ENCODE measurements around the gene CD4.

CD4 gene

GRCh38 chr12:6822426-6823135 is 33.3 kb downstream of the CD4 start:
- TF ChIP-seq GATA3 (IDR thresholded peaks at IDR 0.05; ENCODE audit: low read depth, low read length) = no peak
- TF ChIP-seq GATA2 (IDR thresholded peaks at IDR 0.05; ENCODE audit: low read depth, low read length) = no peak

DNA sequence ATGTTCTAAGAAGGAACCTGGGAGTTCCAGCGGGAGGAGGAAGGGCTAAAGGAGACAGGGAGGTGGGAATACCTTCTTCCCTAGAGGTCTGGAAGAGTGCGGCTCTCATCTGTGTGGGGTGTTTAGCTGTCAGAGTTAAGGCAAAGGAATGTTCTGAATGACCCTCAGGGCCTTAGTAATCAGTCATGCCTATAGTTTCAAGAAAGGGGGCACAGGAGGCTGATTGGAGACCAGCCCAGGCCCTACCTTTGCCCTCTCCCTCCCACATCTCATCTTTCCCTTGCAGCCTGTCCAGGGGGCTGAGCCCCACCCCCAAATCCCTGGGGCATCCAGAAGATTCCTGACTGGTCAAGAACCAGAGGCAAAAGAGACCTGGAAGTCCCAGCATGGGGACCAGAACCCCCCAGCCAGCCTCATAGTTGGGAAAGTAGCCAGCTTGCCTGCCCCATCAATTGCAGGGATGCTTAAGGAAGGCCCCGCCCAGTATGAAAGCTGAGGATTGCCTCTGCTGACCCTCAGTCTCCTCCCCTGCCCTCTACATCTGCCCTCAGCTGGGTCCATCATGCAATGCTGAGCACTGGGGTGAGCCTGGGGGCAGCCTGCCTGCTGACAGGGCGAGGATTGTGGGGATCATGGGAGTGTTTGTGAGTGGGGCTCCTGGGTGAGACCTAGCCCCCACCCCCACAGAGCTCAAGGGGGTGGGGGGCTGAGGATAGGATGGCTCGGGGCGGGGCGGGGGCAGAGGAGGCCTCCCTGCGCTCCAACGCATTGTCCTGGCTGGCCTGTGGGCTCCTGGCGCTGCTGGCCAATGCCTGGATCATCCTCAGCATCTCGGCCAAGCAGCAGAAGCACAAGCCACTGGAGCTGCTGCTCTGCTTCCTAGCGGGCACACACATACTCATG is 34.1 kb downstream of the CD4 start:
- TF ChIP-seq GATA2 (IDR thresholded peaks at IDR 0.05; ENCODE audit: low read depth, low read length) (no peak), GATA3 (IDR thresholded peaks at IDR 0.05; ENCODE audit: low read depth, low read length) (no peak)

DNA sequence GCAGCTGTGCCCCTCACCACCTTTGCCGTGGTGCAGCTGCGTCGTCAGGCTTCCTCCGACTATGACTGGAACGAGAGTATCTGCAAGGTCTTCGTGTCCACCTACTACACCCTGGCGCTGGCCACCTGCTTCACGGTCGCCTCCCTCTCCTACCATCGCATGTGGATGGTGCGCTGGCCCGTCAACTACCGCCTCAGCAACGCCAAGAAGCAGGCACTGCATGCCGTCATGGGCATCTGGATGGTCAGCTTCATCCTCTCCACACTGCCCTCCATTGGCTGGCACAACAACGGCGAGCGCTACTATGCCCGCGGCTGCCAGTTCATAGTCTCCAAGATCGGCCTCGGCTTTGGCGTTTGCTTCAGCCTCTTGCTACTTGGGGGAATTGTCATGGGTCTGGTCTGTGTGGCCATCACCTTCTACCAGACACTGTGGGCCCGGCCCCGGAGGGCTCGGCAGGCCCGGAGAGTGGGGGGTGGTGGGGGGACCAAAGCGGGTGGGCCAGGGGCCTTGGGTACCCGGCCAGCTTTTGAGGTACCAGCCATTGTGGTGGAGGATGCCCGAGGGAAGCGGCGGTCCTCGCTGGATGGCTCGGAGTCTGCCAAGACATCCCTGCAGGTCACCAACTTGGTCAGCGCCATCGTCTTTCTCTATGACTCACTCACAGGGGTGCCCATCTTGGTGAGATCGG is 34.9 kb downstream of the CD4 start:
- TF ChIP-seq GATA2 (IDR thresholded peaks at IDR 0.05; ENCODE audit: low read depth, low read length) (no peak), GATA3 (IDR thresholded peaks at IDR 0.05; ENCODE audit: low read depth, low read length) (no peak)

- TF ChIP-seq GATA2 (IDR thresholded peaks at IDR 0.05; ENCODE audit: low read depth, low read length) (no peak), GATA3 (IDR thresholded peaks at IDR 0.05; ENCODE audit: low read depth, low read length) (no peak)
Observed at GRCh38 chr12:6824901-6825381, 35.6 kb downstream of the CD4 start.

- TF ChIP-seq GATA2 (IDR thresholded peaks at IDR 0.05; ENCODE audit: low read depth, low read length) = no peak
- TF ChIP-seq GATA3 (IDR thresholded peaks at IDR 0.05; ENCODE audit: low read depth, low read length) = no peak
Observed at GRCh38 chr12:6825398-6826124, 36.2 kb downstream of the CD4 start.

DNA sequence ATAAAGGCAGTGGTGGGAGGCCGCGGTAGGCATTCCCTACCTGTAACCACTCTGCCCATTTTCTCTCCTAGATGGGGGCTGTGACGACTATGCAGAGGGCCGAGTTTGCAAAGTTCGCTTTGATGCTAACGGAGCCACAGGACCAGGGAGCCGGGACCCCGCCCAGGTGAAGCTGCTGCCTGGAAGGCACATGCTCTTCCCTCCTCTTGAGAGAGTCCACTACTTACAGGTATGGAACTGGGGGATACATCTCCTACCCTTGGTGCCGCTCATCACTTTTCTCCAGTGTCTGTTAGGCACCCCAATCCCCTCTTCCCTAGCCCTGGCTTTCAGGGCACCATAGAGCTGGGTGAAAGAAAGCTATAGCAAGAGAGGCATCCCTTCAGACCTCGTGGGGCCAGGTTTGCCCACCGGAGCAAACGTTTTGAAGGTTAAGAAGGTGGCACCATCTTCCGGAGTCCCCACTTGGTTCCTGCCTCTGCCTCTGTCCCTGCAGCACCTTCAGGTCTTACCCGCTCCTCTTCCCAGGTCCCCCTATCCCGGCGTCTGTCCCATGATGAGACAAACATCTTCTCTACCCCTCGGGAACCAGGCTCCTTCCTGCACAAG is 36.9 kb downstream of the CD4 start:
- TF ChIP-seq GATA2 (IDR thresholded peaks at IDR 0.05; ENCODE audit: low read depth, low read length) (no peak), GATA3 (IDR thresholded peaks at IDR 0.05; ENCODE audit: low read depth, low read length) (no peak)

DNA sequence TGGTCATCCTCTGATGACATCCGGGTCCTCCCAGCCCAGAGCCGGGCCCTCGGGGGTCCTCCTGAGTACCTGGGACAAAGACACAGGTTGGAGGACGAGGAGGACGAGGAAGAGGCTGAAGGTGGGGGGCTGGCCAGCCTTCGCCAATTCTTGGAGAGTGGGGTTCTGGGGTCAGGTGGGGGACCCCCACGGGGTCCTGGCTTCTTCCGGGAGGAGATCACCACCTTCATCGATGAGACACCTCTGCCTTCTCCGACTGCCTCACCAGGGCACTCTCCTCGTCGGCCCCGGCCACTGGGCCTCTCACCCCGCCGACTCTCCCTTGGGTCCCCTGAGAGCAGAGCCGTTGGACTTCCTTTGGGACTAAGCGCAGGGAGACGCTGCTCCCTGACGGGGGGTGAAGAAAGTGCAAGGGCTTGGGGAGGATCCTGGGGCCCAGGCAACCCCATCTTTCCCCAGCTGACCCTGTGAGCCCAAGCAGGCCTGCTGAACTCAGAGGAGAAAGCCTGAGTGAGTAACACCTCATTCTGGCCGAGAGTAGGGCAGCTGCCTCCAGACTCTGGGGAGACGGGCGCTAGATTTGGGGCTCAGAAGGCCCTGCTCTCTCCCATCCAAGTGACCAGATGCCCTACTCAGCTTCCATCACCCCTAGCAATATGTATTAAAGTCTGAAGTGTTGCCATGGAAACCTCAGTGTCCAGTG is 37.6 kb downstream of the CD4 start:
- TF ChIP-seq GATA2 (IDR thresholded peaks at IDR 0.05; ENCODE audit: low read depth, low read length) (no peak), GATA3 (IDR thresholded peaks at IDR 0.05; ENCODE audit: low read depth, low read length) (no peak)

- TF ChIP-seq GATA3 (IDR thresholded peaks at IDR 0.05; ENCODE audit: low read depth, low read length) = no peak
Observed at GRCh38 chr12:6827437-6827911, 38.1 kb downstream of the CD4 start.

GRCh38 chr12:6827982-6828780 is 38.9 kb downstream of the CD4 start, which contains the start of gene P3H3:
TSS of gene P3H3 (plus strand) at chr12:6828407. CDS start at chr12:6828441, 34 bp downstream.
- no peak for TF ChIP-seq GATA2 (IDR thresholded peaks at IDR 0.05; ENCODE audit: low read depth, low read length)
- no peak for TF ChIP-seq GATA3 (IDR thresholded peaks at IDR 0.05; ENCODE audit: low read depth, low read length)

DNA sequence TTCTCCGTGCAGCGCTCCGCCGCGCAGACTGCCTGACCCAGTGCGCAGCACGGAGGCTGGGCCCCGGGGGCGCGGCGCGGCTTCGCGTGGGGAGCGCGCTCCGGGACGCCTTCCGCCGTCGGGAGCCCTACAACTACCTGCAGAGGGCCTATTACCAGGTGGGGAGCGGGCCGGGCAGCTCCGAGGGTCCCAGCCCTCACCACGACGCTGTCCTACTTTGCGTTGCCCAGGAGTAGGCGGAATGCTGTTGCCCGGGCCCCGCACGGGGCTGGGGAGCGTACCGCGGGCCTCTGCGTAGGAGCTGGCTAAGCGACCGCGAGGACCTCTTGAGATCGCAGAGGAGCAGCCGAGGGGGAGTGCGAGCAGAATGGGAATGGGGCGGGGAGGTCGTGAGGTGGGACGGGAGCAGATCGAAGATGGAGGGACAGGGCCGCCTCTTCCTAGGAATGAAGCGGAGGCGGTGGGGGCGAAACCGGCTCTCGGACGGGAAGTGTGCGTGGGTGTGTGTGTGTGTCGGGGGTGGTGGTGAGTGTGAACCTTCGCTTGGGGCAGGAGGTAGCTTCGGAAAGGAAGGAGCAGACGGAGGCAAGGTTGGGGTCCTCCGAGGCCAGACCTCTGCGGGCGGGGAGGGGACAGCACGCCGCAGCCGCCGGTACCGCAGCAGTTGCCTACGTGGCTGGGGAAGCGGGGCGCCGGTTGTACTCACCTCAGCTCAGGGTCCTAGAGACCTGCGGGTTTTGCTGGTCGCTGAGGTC is 39.6 kb downstream of the CD4 start:
- TF ChIP-seq GATA3 (IDR thresholded peaks at IDR 0.05; ENCODE audit: low read depth, low read length) = no peak

DNA sequence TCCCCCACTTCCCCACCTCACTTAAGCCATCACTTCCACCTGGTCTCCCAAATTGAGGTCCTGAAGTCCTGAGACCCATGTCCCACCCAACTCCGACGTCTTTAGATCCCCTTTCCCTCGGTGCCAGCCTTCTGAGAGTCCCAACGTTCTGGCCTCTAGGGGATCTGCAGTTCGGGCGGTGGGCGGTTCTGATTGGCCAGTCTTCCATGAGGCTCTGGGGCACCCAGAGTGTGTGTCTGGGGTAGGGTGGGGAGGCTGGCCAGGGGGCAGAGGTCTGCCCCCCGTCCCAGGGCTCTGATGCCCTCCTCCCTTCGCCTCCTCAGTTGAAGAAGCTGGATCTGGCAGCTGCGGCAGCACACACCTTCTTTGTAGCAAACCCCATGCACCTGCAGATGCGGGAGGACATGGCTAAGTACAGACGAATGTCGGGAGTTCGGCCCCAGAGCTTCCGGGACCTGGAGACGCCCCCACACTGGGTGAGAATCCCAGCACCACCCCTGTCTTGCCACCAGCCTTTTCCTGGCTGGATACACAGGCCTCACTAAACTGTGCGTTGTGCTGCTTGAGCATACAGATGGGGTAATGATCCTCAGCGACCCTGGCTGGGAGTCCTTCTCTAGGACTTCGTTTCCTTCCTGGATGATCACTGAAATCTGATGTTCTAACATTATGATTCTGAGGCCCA is 40.4 kb downstream of the CD4 start:
- no peak for TF ChIP-seq GATA3 (IDR thresholded peaks at IDR 0.05; ENCODE audit: low read depth, low read length)
- no peak for TF ChIP-seq GATA2 (IDR thresholded peaks at IDR 0.05; ENCODE audit: low read depth, low read length)

Measured in SH-SY5Y (cell line).